GM21447 (cell line): ENCODE measurements around the gene PPP2R2B.
A peak's percentile ranks its signal among the peaks of the same experiment; 100 is the strongest.

Experiments
- ATAC-seq: cut with Tn5 transposase; IDR thresholded peaks from one replicate; pipeline ENCODE4 v1.9.1; 2021; ENCODE audit not compliant: unreplicated experiment

PPP2R2B gene

GRCh38 chr5:146878476-146879172, at the start of gene PPP2R2B:
PPP2R2B (minus strand) TSS chr5:146878757.
- ATAC-seq = peak; percentile 37

DNA sequence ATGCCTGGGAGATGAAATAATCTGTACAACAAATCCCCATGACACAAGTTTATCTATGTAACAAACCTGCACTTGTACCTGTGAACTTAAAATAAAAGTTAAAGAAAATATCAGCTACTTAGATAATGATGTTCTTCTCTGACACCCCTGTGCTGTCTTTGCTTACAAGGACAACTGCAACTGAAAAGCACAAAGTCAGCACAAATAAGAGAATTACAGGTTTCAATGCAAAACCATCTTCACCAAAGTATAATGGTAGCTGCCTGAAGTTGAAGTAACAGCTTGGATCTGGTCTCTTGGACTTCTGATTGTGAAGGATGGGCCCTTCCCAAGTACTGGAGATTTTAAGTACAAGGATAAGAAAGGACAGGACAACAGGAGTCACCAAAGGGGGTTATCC, 45.6 kb upstream of the PPP2R2B start:
- ATAC-seq = no peak

GRCh38 chr5:146921225-146921624, 42.7 kb upstream of the PPP2R2B start:
- no peak for ATAC-seq

DNA sequence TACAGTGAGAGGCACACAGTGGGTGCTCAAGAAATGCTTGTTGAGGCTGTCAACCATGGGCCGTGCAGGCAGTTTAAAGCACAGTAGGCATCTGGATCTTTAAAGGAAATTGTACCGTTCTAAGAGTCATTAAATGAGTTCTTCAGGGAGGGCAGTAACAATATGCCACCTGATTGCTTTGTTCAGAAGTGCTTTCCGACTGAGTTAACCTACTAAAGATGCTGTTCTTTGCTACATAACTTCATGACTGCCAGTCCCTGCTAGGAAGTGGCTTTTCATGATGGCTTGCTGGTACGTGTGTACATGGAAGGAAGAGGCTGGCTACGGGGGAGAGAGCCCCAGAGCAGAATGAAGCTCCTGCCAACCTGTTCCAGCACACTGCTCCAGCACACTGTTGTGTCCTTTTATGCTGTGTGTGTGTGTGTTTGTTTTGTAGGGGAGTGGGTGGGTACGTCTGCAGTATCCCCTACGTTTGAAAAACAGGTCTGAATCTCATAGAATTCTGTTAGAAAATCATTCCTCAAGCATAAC, 41.9 kb upstream of the PPP2R2B start:
- ATAC-seq = no peak

DNA sequence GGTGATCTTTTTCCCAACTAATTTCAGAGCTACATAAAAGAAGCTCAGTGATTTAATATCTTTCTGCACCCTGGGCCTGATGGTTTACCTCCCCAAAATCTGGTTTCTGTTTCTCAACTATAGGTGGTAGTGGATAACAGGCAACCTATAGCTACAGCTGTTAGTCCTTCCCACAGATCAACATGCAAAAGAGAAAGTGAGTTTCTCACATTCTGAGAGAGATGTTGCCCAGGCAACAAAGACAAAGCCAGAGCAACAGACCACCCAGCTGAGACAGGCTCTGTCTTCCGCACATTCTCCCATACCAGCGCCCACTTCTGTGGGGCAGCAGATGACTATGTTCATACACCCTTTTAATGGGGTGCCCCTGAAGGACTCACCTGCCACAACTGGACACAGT, 40.7 kb upstream of the PPP2R2B start:
- ATAC-seq = no peak

DNA sequence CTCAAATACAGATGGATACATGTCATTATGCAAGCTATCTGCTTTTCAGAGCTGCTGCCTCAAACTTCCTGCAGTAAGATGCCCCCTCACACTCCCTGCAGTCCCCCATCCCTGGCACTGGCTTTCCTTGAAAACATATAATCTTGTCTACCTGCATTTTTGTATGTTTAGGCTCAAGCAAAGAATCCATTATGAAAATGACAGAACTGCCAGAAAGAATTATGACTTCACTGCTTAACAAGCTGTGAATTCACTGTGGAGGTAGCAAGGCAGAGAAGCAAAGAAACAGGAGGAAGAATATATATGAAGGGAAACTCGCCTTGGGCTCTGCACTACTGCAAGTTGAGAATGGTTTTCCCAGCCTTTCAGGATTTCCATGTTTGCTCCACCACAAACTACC, 39.4 kb upstream of the PPP2R2B start:
- no peak for ATAC-seq

DNA sequence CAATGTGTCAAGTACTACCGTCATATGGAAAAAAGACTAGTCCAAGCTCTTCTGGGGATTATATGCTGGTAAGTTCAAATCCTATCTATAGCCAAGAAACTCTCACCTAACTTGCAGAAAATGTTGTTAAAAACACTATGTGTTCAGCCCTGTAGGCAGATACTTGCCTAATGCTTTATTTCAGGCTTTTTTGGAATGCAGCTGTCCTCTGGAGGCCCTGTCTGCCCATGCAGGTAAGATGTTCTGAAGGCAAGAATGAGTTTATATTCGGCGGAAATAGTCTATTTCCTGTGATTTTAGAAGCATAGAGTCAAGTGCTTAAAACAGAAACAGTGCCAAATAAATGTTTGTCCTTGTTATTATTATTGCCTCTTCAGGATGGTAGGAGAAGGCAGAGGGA, 34.3 kb upstream of the PPP2R2B start:
- no peak for ATAC-seq

GRCh38 chr5:146910239-146910638, 31.7 kb upstream of the PPP2R2B start:
- ATAC-seq = no peak

DNA sequence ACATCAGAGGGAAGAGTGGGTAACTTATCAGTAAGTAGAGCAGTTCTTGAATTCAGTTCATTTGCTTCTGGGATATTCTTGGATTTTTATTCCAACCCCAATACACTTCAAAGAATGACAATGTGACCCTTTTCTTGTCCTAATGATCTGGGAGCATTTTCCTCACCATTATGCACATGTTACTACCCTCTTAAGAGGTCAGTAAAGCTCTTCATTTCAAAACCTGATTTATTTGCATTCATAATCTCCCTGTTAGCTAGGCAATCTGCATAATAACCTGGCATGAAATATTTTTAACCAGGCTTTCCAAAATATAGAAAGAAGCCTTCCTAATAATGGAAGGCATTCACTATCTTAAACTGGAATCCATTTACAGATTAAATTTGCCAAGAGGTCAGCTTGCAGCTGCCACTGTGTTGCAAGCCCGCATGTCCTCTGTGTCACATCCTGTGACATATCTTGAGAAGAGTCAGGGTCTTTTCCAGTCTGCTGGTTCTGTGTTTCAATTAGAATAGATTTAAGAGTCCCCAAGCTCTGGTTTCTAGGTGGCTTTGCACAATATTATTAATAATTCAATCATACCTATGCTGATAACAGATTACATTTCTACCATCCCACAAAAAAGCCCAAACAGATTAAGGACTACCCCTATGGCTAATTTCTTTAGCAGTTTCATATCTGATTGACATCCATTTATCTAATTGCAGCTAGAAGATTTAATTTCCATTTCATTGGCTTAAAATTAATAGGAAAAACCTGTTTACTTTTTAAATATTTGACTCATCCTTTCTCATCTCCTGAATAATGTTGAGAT, 30.9 kb upstream of the PPP2R2B start:
- ATAC-seq = no peak

- no peak for ATAC-seq
Measured at GRCh38 chr5:146906803-146907202, 28.2 kb upstream of the PPP2R2B start.

DNA sequence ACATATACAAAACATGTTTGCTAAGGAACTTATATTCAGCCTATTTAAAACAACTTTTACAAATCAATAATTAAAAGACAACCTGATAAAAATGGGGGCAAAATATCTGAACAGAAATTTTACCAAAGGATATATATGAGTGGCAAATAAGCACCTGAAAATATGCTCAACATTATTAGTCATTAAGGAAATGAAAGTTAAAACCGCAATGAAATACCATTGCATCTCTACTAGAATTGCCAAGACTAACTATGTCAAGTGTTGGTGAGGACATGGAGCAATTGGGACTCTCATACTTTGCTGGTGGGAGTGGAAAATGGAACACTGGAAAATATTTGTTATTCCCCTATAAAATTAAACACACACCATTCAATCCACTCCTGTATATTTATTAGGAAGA, 26.3 kb upstream of the PPP2R2B start:
- no peak for ATAC-seq

DNA sequence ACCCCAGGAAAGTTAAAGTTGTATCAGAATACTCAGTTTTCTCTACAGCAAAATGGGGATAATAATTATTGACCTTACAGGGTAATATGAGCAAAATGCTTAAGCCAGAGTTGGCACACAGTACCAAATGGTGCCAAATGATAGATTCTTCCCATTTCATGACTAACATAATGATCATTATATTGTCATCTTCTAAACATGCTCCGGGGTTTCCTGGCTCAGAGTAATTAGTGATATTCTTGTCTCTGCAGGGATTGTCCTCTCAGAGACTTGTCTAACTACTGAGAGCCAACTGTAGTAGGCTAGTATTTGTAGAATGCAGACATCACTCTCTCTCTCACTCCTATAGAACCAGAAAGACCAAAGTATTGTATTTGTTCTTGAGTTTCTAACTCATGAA, 25.2 kb upstream of the PPP2R2B start:
- no peak for ATAC-seq

- ATAC-seq = no peak
Measured at GRCh38 chr5:146902471-146902870, 23.9 kb upstream of the PPP2R2B start.

DNA sequence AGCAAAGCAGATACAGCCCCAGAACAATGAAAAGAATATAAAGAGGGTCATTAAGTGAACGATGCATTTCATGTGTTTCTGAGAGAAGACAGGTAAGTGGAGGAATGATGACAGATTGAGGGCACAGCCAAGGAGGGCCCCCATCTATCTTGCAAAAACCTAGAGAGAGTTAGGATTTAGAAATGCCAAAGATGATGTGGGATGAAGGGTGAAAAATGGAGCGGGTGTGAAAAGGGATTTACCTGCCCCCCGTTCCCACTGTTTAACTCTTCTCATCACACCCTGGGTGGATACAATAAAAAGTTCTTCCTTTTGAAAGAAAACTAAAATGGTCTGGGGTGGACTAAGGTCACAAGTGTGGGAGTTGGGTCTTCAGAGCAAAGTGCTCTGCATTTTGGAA, 18.5 kb upstream of the PPP2R2B start:
- no peak for ATAC-seq

DNA sequence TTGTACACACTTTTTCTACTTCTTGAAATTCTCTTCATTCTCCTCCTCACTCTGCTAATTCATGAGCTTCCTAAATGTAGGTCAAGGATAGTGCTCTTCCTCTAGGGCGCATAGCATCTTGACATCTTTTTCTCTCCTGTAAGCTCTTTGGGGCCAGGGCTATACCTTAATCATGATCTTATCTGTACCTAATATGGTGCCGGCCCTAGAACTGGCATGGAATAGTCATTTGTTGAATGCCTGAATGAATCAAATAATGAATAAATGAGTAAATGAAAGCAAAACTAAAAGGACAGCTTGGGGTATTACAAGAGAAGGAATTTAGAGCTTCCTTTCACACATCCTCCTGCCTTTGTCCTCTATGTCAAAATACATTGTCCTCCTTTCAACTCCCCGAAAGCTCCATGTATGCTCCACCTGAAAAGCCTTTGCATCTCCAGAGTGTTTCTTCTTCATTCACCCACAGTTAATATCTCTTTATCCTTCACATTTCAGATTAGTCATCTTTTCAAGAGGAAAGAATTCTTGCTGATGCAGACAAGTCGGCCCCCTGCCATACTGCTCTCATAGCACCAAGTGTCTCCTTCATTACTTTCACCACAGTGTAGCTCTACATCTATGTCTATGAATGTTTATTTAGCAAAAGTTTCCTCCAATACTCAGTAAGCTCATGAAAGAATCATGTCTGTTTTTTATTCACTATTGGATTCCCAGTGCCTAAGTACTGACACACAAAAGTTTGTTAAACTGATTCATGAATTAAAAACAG, 16.4 kb upstream of the PPP2R2B start:
- ATAC-seq = no peak

DNA sequence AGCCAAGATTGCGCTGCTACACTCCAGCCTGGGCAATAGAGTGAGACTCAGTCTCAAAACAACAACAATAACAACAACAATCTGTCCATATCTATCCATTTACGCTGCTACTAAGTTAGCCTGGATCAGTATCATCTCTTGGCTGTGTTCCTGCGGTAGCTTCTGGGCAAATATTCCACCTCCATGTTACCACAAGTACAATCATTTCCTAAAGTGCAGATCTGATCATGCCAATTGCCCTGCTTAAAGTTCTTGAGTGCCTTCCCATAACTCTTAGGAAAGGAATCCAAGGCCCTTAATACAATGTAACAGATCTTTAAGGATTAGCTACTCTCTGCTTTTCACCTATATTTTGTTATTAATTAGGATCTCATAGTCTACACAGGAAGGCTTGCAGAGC, 15.4 kb upstream of the PPP2R2B start:
- ATAC-seq = no peak

DNA sequence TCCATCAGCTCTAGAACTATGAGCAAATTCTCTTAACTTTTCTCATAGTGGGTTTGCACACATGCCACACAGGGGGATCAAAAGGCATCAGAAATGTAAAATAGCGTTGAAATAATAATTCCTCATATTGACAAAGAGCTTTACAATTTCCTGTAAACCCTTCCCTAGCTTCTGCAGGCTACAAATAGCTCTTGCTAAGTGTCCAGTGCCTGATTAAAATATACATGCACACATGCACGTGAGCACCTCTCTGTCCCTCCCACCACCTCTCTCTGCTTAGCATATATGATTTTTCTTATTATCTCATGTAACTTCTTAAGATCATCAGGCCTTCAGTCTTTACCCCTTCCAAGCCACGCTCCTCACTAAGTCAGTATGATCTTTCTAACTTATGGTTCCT, 13.7 kb upstream of the PPP2R2B start:
- ATAC-seq = no peak

DNA sequence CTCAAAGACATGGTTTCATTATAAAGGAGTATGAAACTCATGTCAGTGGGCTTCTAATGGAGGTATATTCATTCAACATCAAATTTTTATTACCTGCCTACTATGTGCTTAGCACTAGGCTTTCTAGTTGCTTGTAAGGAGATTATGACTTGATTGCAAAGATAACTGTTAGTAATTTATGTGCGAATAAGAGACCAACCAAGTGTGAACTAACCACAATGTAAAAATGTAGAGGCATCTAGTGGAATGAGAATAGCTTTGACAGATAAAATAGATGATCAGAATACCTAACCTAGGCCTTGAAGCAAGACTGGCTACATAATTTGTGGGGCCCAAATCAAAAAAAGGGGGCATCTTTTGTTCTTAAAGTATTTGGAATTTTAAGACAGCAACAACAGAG, 13.0 kb upstream of the PPP2R2B start:
- no peak for ATAC-seq

DNA sequence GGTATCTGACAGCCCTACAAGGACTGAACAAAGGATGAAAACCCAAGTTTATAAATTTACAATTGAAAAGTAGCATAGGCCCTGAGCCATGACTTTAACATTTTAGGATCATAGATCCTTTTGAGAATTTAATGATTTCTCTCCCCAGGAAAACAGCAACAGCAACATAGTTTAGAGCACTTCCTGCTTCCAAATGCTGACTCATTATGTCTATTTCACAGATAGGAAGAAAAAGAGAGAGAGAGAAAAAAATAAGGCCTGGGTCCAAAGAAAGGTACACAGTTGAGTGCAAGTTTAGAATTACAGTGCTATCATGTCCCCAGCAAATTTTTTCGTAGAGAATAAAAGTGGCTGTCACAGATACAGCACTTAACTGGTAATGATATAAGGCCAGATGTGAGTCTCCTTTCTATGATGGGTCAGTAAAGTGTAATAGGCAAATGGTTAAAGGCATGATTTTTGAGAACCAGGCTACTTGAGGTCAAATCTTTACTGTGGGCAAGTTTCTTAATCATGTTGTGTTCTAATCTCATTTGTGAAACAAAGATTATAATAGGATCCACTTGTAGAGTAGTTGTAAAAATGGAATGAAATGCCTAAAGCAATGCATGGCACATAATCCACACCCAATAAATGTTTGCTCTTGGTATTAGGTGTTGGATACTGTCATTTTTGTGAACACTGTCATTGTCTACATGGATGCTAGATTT, 12.3 kb upstream of the PPP2R2B start:
- ATAC-seq = no peak

DNA sequence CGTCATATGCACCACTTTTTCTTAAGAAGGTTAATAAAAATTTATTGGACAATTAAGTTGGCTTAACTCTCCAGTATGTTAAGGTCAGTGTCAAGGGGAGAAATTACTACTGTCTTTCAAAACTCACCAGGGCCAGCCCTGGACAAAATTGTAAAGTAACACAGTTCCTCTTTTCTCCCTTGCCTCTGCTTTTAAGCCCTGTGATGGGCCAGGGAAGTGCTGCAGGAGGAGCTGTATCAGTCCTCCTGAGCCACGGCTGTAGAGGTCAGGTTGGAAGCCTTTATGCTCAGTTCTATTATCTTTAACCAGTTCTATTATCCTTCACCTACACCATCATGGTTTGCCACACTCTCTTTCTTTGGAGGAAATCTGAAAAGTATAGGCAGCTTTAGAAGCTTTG, 11.5 kb upstream of the PPP2R2B start:
- ATAC-seq = no peak

GRCh38 chr5:146889169-146889568, 10.6 kb upstream of the PPP2R2B start:
- no peak for ATAC-seq
